Measurements from ENCODE around the gene NRF1. TPM values are rescaled to one million over a fixed set of nuclear protein-coding genes. Genes with fewer than 3 reads are reported as not detected.
A peak's percentile ranks its signal among the peaks of the same experiment; 100 is the strongest.
"Not testable (repeated sequence)": the region's sequence is repeated elsewhere in the genome, so short reads cannot be mapped to it uniquely, and the experiment has no call there.

NRF1 gene
- total RNA-seq, 1 experiment from 2014 or later, result 13.6 TPM

GRCh38 chr7:129661645-129662182 is 50.2 kb downstream of the NRF1 start:
- ChIA-PET POLR2A (ENCODE audit: unreplicated experiment) (no interaction called here), CTCF (no interaction called here)
- Histone ChIP-seq H2AFZ (ENCODE audit: low read length) (no peak overlapping the region), H3K27me3 (ENCODE audit: low read length) (no peaks in the 10 kb centered on the region), H3K9me2 (replicated peaks; ENCODE audit: low read length) (no peaks in the 10 kb centered on the region), H3K27ac (ENCODE audit: low read length) (no peak overlapping the region), H3K4me2 (ENCODE audit: low read length) (no peak overlapping the region), H3K9me3 (ENCODE audit: low read length) (0 out of 2 replicates have a peak, but pooled peaks cover 6% of the 10 kb centered on the region), H3F3A (ENCODE audit: low read length, unreplicated experiment) (peaks cover 7% of the 10 kb centered on the region), H3K79me2 (ENCODE audit: low read length) (peaks cover 16% of the 10 kb centered on the region), H3K4me1 (ENCODE audit: insufficient read depth, low read length) (peaks cover 34% of the 10 kb centered on the region), H4K20me1 (ENCODE audit: low read length) (no peaks in the 10 kb centered on the region), H3K36me3 (ENCODE audit: low read depth, low read length) (peaks cover 33% of the 10 kb centered on the region), H3K4me3 (ENCODE audit: low read length) (no peak overlapping the region), H3K9ac (ENCODE audit: low read length) (no peak overlapping the region)
- BruUV-seq (replicated peaks), result no TSS peak
- no peak for ATAC-seq
- intact Hi-C loops (cut with micrococcal nuclease), result loop anchor here (10.0 kb wide), 1 partner anchor 293 kb away; the partner anchor contains the start of gene UBE2H
- TF ChIP-seq EZH2 (IDR thresholded peaks at IDR 0.05; ENCODE audit: low read length, unreplicated experiment) (no peak), EZH2phosphoT487 (IDR thresholded peaks at IDR 0.05; ENCODE audit: borderline replicate concordance, low read length) (no peak)
- TF ChIP-seq, protein P1, sequence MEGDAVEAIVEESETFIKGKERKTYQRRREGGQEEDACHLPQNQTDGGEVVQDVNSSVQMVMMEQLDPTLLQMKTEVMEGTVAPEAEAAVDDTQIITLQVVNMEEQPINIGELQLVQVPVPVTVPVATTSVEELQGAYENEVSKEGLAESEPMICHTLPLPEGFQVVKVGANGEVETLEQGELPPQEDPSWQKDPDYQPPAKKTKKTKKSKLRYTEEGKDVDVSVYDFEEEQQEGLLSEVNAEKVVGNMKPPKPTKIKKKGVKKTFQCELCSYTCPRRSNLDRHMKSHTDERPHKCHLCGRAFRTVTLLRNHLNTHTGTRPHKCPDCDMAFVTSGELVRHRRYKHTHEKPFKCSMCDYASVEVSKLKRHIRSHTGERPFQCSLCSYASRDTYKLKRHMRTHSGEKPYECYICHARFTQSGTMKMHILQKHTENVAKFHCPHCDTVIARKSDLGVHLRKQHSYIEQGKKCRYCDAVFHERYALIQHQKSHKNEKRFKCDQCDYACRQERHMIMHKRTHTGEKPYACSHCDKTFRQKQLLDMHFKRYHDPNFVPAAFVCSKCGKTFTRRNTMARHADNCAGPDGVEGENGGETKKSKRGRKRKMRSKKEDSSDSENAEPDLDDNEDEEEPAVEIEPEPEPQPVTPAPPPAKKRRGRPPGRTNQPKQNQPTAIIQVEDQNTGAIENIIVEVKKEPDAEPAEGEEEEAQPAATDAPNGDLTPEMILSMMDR (conservative IDR thresholded peaks at IDR 0.05; ENCODE audit: low read depth, low read length), result no peak
- no peak for DNase-seq

GRCh38 chr7:129663240-129663639 is 51.7 kb downstream of the NRF1 start:
- ATAC-seq, CTCF ChIA-PET: not testable (repeated sequence)

GRCh38 chr7:129664029-129665012 is 52.8 kb downstream of the NRF1 start:
- Histone ChIP-seq H4K20me1 (ENCODE audit: low read length) (no peaks in the 10 kb centered on the region), H3K27me3 (ENCODE audit: low read length) (no peaks in the 10 kb centered on the region), H3K27ac (ENCODE audit: low read length) (peak overlapping the region; percentile 68), H2AFZ (ENCODE audit: low read length) (no peak overlapping the region), H3K9me2 (replicated peaks; ENCODE audit: low read length) (no peaks in the 10 kb centered on the region), H3K79me2 (ENCODE audit: low read length) (peaks cover 18% of the 10 kb centered on the region), H3K9me3 (ENCODE audit: low read length) (0 out of 2 replicates have a peak, but pooled peaks cover 6% of the 10 kb centered on the region), H3K36me3 (ENCODE audit: low read depth, low read length) (peaks cover 23% of the 10 kb centered on the region), H3K4me2 (ENCODE audit: low read length) (peak overlapping the region; percentile 69), H3K4me1 (ENCODE audit: insufficient read depth, low read length) (peaks cover 30% of the 10 kb centered on the region), H3K9ac (ENCODE audit: low read length) (peak overlapping the region; percentile 28), H3F3A (ENCODE audit: low read length, unreplicated experiment) (peaks cover 4% of the 10 kb centered on the region), H3K4me3 (ENCODE audit: low read length) (no peak overlapping the region)
- intact Hi-C loops (cut with micrococcal nuclease), result loop anchor here (1.0 to 10.0 kb wide), 6 partner anchors 26 to 290 kb away; partner anchors contain the start of gene UBE2H
- ChIA-PET CTCF (interaction anchor here (0.5 to 1.7 kb wide), 3 partner anchors 158 to 345 kb away, joined by 3 to 16 read pairs (median 4); no protein-coding TSS in a partner anchor), POLR2A (ENCODE audit: unreplicated experiment) (interaction anchor here (0.8 kb wide), 1 partner anchor 27 kb away, joined by 6 read pairs; no protein-coding TSS in a partner anchor)
- ATAC-seq (peak; percentile 76), DNase-seq (peak; percentile 68)
- TF ChIP-seq EZH2 (IDR thresholded peaks at IDR 0.05; ENCODE audit: low read length, unreplicated experiment) (no peak), EZH2phosphoT487 (IDR thresholded peaks at IDR 0.05; ENCODE audit: borderline replicate concordance, low read length) (no peak)
- TF ChIP-seq, protein P1 (conservative IDR thresholded peaks at IDR 0.05; ENCODE audit: low read depth, low read length), result peak; percentile 77
- TSS peak; percentile 53 for BruUV-seq (replicated peaks)

More at GRCh38 chr7:129663240-129663639, 51.7 kb downstream of the NRF1 start:
- DNase-seq; H4K20me1 ChIP-seq (ENCODE audit: low read length); POLR2A ChIA-PET (ENCODE audit: unreplicated experiment); H3K27ac ChIP-seq (ENCODE audit: low read length); H3K27me3 ChIP-seq (ENCODE audit: low read length); H3K4me2 ChIP-seq (ENCODE audit: low read length); H3K9ac ChIP-seq (ENCODE audit: low read length); H3K4me3 ChIP-seq (ENCODE audit: low read length); H3K9me2 ChIP-seq (replicated peaks; ENCODE audit: low read length); H2AFZ ChIP-seq (ENCODE audit: low read length); H3F3A ChIP-seq (ENCODE audit: low read length, unreplicated experiment); H3K9me3 ChIP-seq (ENCODE audit: low read length); BruUV-seq (replicated peaks): not testable (repeated sequence)
- Histone ChIP-seq H3K4me1 (ENCODE audit: insufficient read depth, low read length) (peaks cover 30% of the 10 kb centered on the region), H3K36me3 (ENCODE audit: low read depth, low read length) (peaks cover 27% of the 10 kb centered on the region), H3K79me2 (ENCODE audit: low read length) (peaks cover 18% of the 10 kb centered on the region)
- intact Hi-C loops (cut with micrococcal nuclease), result loop anchor here (10.0 kb wide), 1 partner anchor 292 kb away; the partner anchor contains the start of gene UBE2H
